T-cell (primary cell): Measurements from ENCODE around the gene TFAM. TPM values are rescaled to one million over a fixed set of nuclear protein-coding genes. Genes with fewer than 3 reads are reported as not detected.
"Not testable (repeated sequence)": the region's sequence is repeated elsewhere in the genome, so short reads cannot be mapped to it uniquely, and the experiment has no call there.

Experiments
- ATAC-seq, 4 experiments: fragments of 200-7000 bp in 3 of 4; fragments of 150-1000 bp in 1 of 4; cut with Tn5 transposase; replicated peaks in 1 of 4; 1 replicate in 3 of 4; 2 replicates in 1 of 4; pipeline ENCODE4 v1.10.0; 2021; ENCODE audit warnings: moderate library complexity in 3 of 4, mild to moderate bottlenecking in 2 of 4, moderate number of reproducible peaks in 1 of 4
- CTCF ChIA-PET, 2 donors: fragments of 300-600 bp; sonication (Branson Sonifier 250); formaldehyde crosslinking; loops; one replicate each; lab custom pipeline; 2022; ENCODE audit warnings: antibody characterized with exemption in 2 of 2; lab: Charles Lee
- POLR2A ChIA-PET, 2 donors: fragments of 300-600 bp; sonication (Branson Sonifier 250); formaldehyde crosslinking; loops; one replicate each; lab custom pipeline; 2022; ENCODE audit warnings: antibody characterized with exemption in 2 of 2; lab: Charles Lee
- DNase-seq, 35 experiments: peaks; one replicate each; pipeline versions ENCODE4 v3.0.0 to v3.0.0-alpha.2; 2013 to 2023
- H3K27ac ChIP-seq: one replicate; pipeline ENCODE4 v1.5.1; 2013; ENCODE audit warnings: low read length
- H3K27me3 ChIP-seq, 2 experiments: replicated peaks in 1 of 2; 1 replicate in 1 of 2; 2 replicates in 1 of 2; pipeline versions ENCODE4 v1.6.1 to v1.7.0; 2013; ENCODE audit warnings: low read length in 1 of 2, mixed read lengths in 1 of 2; ENCODE audit not compliant: control insufficient read depth in 2 of 2, insufficient read depth in 2 of 2; ENCODE audit errors: extremely low read depth in 1 of 2
- H3K36me3 ChIP-seq, 2 donors: 1 replicate in 1 of 2; 2 replicates in 1 of 2; pipeline versions ENCODE4 v1.6.1 to v1.7.0; 2013; ENCODE audit warnings: low read length in 1 of 2; ENCODE audit not compliant: control insufficient read depth in 2 of 2, insufficient read depth in 1 of 2; ENCODE audit errors: extremely low read depth in 1 of 2
- H3K4me1 ChIP-seq, 2 experiments: 1 replicate in 1 of 2; 2 replicates in 1 of 2; pipeline versions ENCODE4 v1.6.1 to v1.7.0; 2013; ENCODE audit warnings: low read length in 2 of 2, mixed read lengths in 1 of 2; ENCODE audit not compliant: insufficient read depth in 2 of 2, control insufficient read depth in 1 of 2; ENCODE audit errors: extremely low read depth in 1 of 2
- H3K4me3 ChIP-seq, 2 donors: 1 replicate in 1 of 2; 2 replicates in 1 of 2; pipeline versions ENCODE4 v1.5.1 to v1.7.0; 2013; ENCODE audit warnings: mild to moderate bottlenecking in 2 of 2, low read length in 1 of 2, moderate library complexity in 1 of 2; ENCODE audit not compliant: control insufficient read depth in 1 of 2; ENCODE audit errors: extremely low read depth in 1 of 2
- H3K9me3 ChIP-seq: 2 replicates; pipeline ENCODE4 v1.7.0; 2013
- H3K27ac Mint-ChIP-seq, 2 donors: one replicate each; pipeline ENCODE4 v1.8.0; 2020 to 2021; ENCODE audit warnings: mild to moderate bottlenecking in 2 of 2, mixed read lengths in 2 of 2
- H3K27me3 Mint-ChIP-seq, 2 donors: one replicate each; pipeline ENCODE4 v1.8.0; 2021 to 2022; ENCODE audit warnings: mixed read lengths in 2 of 2
- H3K36me3 Mint-ChIP-seq: one replicate; pipeline ENCODE4 v1.8.0; 2021; ENCODE audit warnings: mixed read lengths
- H3K4me1 Mint-ChIP-seq, 3 donors: one replicate each; pipeline ENCODE4 v1.8.0; 2020 to 2022; ENCODE audit warnings: mixed read lengths in 3 of 3, mild to moderate bottlenecking in 1 of 3
- H3K4me3 Mint-ChIP-seq, 3 donors: one replicate each; pipeline ENCODE4 v1.8.0; 2020 to 2022; ENCODE audit warnings: mild to moderate bottlenecking in 3 of 3, mixed read lengths in 3 of 3, moderate library complexity in 3 of 3
- H3K9me3 Mint-ChIP-seq, 3 donors: one replicate each; pipeline ENCODE4 v1.8.0; 2020 to 2022; ENCODE audit warnings: mixed read lengths in 3 of 3
- WGBS: methylation state at CpG from one replicate; pipeline ENCODE4 v1.1.5; 2013; ENCODE audit warnings: missing lambda C conversion rate; ENCODE audit not compliant: insufficient coverage; 5-methylcytosine and 5-hydroxymethylcytosine counted together
- total RNA-seq, 35 experiments: library from RNA in 6 of 35; stranded (reverse) in 6 of 35; fragments of 120-200 nt in 1 of 35; gene quantifications; one replicate each; pipeline versions ENCODE4 v1.2.1 to v1.2.4 and lab custom pipeline; 2013 to 2026

The TFAM gene
- total RNA-seq, 5 donors from 2014 or later (not counting 1 experiment from before 2014, with no cell fraction given) = 35.9 to 41.8 (median 39.2) TPM

DNA sequence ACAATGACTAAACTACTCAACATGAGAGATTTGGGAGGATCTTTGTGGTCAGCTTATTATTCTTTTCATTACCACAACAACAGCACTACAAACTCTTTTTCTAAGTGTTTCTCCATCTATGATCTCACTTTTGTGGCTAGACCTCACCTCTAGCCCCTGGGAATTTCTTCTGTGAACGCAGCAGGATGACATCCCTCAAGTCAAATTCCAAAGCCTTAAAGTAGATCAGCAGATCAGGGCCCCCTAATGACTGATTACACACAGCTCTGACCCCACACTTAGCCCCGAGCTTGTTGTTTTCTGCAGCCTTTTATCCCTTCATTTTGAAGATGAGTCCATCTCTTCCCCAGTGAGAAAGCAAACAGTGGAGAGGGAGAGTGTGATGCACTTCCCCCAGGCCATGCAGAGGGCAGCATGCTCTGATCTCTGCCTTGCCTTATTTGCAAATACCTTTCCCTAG lies 27.3 kb downstream of the TFAM start:
- Histone ChIP-seq H3K36me3 (no peaks in the 10 kb centered on the region), H3K27me3 (no peaks in the 10 kb centered on the region), H3K27ac (no peak overlapping the region), H3K4me3 (no peak overlapping the region), H3K4me1 (no peaks in the 10 kb centered on the region), H3K9me3 (no peaks in the 10 kb centered on the region)
- Mint-ChIP-seq H3K27me3 (peaks cover 9 to 13% of the 10 kb centered on the region in 2 donors), H3K36me3 (no peaks in the 10 kb centered on the region), H3K4me3 (no peak overlapping the region), H3K4me1 (no peaks in the 10 kb centered on the region), H3K27ac (no peak overlapping the region), H3K9me3 (peaks cover 0 to 5% (median 0%) of the 10 kb centered on the region in 3 donors)
- 40% methylated on average over 1 of the region's 2 CpGs for WGBS
- ChIA-PET CTCF (interaction anchor here in 1 of 2 donors (0.7 kb wide), 1 partner anchor 222 kb away, joined by 3 read pairs; no protein-coding TSS in a partner anchor), POLR2A (no interaction called here)
- DNase-seq = no peak
- no peak for ATAC-seq

DNA sequence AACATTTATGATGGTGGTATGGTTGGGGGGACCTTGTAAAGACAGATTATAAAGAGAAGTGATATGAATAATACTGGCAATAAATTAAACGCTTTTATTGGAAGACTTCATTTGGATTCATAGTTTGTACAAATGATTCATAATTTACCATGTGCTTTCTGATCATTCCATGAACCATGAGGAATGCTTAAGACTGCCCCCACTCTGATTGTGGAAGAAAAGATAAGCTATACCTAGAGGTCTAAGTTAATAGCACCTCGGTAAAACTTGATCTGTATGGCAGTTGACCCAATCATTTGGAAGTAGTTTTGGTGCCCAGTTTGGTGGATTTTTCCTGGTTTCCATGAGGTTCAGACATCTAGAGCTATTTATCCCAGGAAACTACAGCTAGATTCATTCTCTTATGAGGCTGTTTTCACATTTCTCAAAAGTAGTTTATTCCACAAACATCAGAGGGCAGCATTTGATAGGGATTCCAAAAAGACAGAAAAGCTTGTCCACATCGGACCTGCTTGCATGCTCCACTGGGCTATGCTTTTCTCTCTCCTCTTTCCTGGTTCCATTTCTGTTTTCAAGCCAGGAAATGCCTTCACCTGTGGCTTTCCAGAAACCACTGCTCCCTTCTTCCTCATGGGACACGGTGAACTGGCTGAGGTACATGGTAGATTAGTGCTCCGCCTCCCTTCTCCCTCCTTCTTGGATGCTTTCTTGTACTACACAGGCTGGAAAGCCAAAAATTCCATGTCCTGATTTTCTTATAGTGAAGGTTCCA lies 29.2 kb downstream of the TFAM start:
- H3K4me1 Mint-ChIP-seq = no peaks in the 10 kb centered on the region
- H3K9me3 Mint-ChIP-seq = peaks cover 0 to 5% (median 0%) of the 10 kb centered on the region in 3 donors
- H3K4me1 ChIP-seq = no peaks in the 10 kb centered on the region
- no peaks in the 10 kb centered on the region for H3K36me3 Mint-ChIP-seq
- ChIA-PET CTCF (interaction anchor here in 1 of 2 donors (0.5 kb wide), 2 partner anchors 49 to 140 kb away, joined by 6 to 8 read pairs; no protein-coding TSS in a partner anchor), POLR2A (no interaction called here)
- no peak overlapping the region for H3K27ac ChIP-seq
- peaks cover 9 to 13% of the 10 kb centered on the region in 2 donors for H3K27me3 Mint-ChIP-seq
- no peaks in the 10 kb centered on the region for H3K36me3 ChIP-seq
- DNase-seq (no peak), ATAC-seq (no peak)
- no peak overlapping the region for H3K4me3 ChIP-seq
- no peak overlapping the region for H3K27ac Mint-ChIP-seq
- H3K9me3 ChIP-seq = no peaks in the 10 kb centered on the region
- H3K4me3 Mint-ChIP-seq = no peak overlapping the region
- H3K27me3 ChIP-seq = no peaks in the 10 kb centered on the region
- 0% methylated on average over 1 of the region's 5 CpGs for WGBS

DNA sequence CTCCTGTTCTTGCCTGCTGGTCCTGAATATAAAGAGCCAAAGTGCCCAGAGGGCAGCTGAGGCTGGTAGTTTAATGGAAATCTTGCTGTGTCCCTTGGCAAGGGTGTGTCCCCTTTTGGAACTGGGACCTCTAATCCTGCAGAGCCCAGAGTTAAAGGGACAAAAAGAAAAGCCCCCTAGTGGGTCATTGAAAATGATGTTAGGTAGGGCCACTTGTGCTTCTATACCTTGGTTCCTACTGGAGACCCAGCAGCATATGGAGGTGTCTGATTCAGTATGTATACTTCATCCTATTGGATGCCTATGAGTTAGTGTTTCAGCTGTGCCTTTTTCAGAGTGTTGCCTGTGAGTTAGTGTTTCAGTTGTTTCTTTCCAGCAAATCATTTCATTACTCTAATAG lies 30.5 kb downstream of the TFAM start:
- H3K27me3 Mint-ChIP-seq = peaks cover 13% of the 10 kb centered on the region in 2 donors
- Histone ChIP-seq H3K27me3 (no peaks in the 10 kb centered on the region), H3K4me1 (no peaks in the 10 kb centered on the region), H3K36me3 (no peaks in the 10 kb centered on the region), H3K27ac (no peak overlapping the region), H3K9me3 (no peaks in the 10 kb centered on the region), H3K4me3 (no peak overlapping the region)
- no peak for DNase-seq
- H3K27ac Mint-ChIP-seq = no peak overlapping the region
- ATAC-seq = no peak
- no peak overlapping the region for H3K4me3 Mint-ChIP-seq
- H3K36me3 Mint-ChIP-seq = no peaks in the 10 kb centered on the region
- peaks cover 0 to 5% (median 0%) of the 10 kb centered on the region in 3 donors for H3K9me3 Mint-ChIP-seq
- H3K4me1 Mint-ChIP-seq = no peaks in the 10 kb centered on the region
- ChIA-PET POLR2A (interaction anchor here in 1 of 2 donors (0.6 kb wide), 1 partner anchor 10 kb away, joined by 3 read pairs; no protein-coding TSS in a partner anchor), CTCF (no interaction called here)

DNA sequence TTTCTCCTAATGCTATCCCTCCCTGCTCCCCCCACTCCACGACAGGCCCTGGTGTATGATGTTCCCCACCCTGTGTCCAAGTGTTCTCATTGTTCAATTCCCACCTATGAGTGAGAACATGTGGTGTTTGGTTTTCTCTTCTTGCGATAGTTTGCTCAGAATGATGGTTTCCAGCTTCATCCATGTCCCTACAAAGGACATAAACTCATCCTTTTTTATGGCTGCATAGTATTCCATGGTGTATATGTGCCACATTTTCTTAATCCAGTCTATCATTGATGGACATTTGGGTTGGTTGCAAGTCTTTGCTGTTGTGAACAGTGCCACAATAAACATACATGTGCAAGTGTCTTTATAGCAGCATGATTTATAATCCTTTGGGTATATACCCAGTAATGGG lies 32.7 kb downstream of the TFAM start:
- H3K27ac ChIP-seq, POLR2A ChIA-PET, H3K4me3 ChIP-seq, H3K9me3 ChIP-seq, ATAC-seq, CTCF ChIA-PET, H3K36me3 ChIP-seq, H3K27me3 ChIP-seq, H3K4me1 Mint-ChIP-seq, H3K27ac Mint-ChIP-seq, H3K36me3 Mint-ChIP-seq, H3K9me3 Mint-ChIP-seq, DNase-seq, H3K4me3 Mint-ChIP-seq, H3K4me1 ChIP-seq: not testable (repeated sequence)
- peaks cover 19 to 26% of the 10 kb centered on the region in 2 donors for H3K27me3 Mint-ChIP-seq
- no CpG with 5 or more reads among the region's 2 CpGs for WGBS

DNA sequence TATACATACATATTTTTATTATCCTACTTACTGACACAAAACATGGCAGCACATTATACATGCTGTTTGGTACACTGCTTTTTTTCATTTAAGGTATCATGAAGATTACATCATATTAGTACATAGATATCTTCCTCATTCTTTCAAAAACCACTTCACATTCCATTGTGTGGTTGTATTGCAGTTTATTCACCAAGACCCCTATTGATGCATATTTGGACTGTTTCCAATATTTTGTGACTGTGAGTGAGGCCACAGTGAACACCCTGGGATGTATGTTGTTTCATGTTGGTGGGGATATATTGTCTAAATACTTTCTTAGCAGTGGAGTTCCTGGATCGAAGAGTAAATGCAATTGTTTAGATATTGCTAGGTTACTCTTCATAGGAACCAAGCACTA lies 39.0 kb downstream of the TFAM start:
- no peak overlapping the region for H3K27ac Mint-ChIP-seq
- Histone ChIP-seq H3K27me3 (peaks cover 0 to 11% of the 10 kb centered on the region in 2 experiments), H3K9me3 (no peaks in the 10 kb centered on the region), H3K4me3 (no peak overlapping the region), H3K4me1 (no peaks in the 10 kb centered on the region), H3K27ac (no peak overlapping the region), H3K36me3 (no peaks in the 10 kb centered on the region)
- H3K27me3 Mint-ChIP-seq = peaks cover 7 to 20% of the 10 kb centered on the region in 2 donors
- DNase-seq (no peak), ATAC-seq (no peak)
- H3K4me3 Mint-ChIP-seq = no peak overlapping the region
- WGBS = no CpG with 5 or more reads among the region's 1 CpG
- H3K36me3 Mint-ChIP-seq = no peaks in the 10 kb centered on the region
- CTCF ChIA-PET = no interaction called here
- H3K9me3 Mint-ChIP-seq = peaks cover 4 to 11% (median 8%) of the 10 kb centered on the region in 3 donors
- no peaks in the 10 kb centered on the region for H3K4me1 Mint-ChIP-seq
- POLR2A ChIA-PET = no interaction called here

DNA sequence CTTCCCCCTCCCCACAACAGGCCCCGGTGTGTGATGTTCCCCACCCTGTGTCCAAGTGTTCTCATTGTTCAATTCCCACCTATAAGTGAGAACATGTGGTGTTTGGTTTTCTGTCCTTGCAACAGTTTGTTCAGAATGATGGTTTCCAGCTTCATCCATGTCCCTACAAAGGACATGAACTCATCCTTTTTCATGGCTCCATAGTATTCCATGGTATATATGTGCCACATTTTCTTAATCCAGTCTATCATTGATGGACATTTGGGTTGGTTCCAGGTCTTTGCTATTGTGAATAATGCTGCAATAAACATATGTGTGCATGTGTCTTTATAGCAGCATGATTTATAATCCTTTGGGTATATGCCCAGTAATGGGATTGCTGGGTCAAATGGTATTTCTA lies 43.2 kb downstream of the TFAM start:
- H3K27ac Mint-ChIP-seq, H3K4me1 Mint-ChIP-seq, CTCF ChIA-PET, DNase-seq, H3K27ac ChIP-seq, H3K4me1 ChIP-seq, H3K9me3 Mint-ChIP-seq, H3K9me3 ChIP-seq, POLR2A ChIA-PET, H3K36me3 Mint-ChIP-seq, H3K4me3 ChIP-seq, ATAC-seq, H3K27me3 ChIP-seq, H3K4me3 Mint-ChIP-seq, H3K36me3 ChIP-seq: not testable (repeated sequence)
- no CpG with 5 or more reads among the region's 1 CpG for whole genome bisulfite sequencing
- H3K27me3 Mint-ChIP-seq = peaks cover 10 to 15% of the 10 kb centered on the region in 2 donors
